ENCODE data around the gene PHLDB1. TPM values are rescaled to one million over a fixed set of nuclear protein-coding genes. Genes with fewer than 3 reads are reported as not detected.

Gene PHLDB1
- total RNA-seq, 4 donors from 2014 or later: 299 to 365 (median 323) TPM

DNA sequence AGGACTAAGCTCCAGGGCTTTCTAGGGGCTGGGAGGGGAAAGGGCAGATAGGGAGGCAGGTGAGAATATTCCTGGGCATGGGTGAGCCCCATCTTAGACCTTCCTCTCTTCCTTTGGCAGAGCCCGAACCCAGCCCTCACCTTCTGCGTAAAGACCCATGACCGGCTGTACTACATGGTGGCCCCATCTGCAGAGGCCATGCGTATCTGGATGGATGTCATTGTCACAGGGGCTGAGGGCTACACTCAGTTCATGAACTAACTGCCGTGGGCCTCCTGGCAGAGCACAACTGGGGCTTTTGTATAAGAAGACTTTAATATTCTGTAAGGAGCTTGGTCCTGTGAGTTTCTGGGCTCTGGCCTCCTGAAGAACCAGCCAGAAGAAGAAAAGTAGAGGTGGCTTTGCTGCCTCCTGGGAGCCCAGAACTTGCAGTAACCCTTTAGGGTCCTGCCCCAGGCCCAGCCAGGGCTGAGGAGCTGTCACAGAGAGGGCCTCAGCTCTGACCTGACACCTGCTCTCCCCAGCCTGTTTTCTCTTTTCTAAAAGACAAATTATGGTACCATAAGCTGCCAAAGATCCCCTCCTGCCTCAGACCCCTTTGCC is 49.2 kb downstream of the PHLDB1 start:
- 58 to 76% methylated on average over 5 of the region's 5 CpGs for WGBS, 2 donors
- no peak overlapping the region for H3K4me3 ChIP-seq
- no peaks in the 10 kb centered on the region for H3K27me3 ChIP-seq
- peaks cover 0 to 19% (median 9%) of the 10 kb centered on the region in 4 donors for H3K4me1 ChIP-seq
- no peak for DNase-seq (ENCODE audit: low spot score in 2 of 2)
- TF ChIP-seq, protein P1, sequence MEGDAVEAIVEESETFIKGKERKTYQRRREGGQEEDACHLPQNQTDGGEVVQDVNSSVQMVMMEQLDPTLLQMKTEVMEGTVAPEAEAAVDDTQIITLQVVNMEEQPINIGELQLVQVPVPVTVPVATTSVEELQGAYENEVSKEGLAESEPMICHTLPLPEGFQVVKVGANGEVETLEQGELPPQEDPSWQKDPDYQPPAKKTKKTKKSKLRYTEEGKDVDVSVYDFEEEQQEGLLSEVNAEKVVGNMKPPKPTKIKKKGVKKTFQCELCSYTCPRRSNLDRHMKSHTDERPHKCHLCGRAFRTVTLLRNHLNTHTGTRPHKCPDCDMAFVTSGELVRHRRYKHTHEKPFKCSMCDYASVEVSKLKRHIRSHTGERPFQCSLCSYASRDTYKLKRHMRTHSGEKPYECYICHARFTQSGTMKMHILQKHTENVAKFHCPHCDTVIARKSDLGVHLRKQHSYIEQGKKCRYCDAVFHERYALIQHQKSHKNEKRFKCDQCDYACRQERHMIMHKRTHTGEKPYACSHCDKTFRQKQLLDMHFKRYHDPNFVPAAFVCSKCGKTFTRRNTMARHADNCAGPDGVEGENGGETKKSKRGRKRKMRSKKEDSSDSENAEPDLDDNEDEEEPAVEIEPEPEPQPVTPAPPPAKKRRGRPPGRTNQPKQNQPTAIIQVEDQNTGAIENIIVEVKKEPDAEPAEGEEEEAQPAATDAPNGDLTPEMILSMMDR (IDR thresholded peaks at IDR 0.05): no peak
- H3K36me3 ChIP-seq: peaks cover 0 to 62% (median 8%) of the 10 kb centered on the region in 3 donors
- H3K9me3 ChIP-seq: no peaks in the 10 kb centered on the region
- no peak overlapping the region for H3K27ac ChIP-seq

DNA sequence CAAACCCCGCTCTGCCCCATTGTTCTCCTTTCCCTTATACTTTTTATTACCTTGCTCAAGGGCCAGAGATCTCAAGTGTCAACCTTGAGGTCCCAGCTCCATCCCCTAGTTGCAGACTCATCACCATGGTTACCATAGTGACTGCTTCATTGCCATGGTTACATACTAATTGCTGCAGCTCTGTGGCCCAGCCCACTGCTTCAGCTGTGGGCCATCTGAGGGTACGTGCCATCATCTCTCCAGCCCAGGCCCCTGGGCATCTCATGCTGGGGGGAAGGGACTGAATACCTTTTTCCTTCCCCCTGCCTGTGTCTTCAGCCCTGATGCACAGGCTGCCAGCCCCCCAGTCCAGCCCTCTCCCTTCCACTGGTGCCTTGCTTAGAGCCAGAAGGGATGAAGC is 49.8 kb downstream of the PHLDB1 start:
- DNase-seq (ENCODE audit: low spot score in 2 of 2): no peak
- no peak overlapping the region for H3K4me3 ChIP-seq
- no peak overlapping the region for H3K27ac ChIP-seq
- TF ChIP-seq POLR2A (IDR thresholded peaks at IDR 0.05) (no peak), EP300 (IDR thresholded peaks at IDR 0.05) (no peak)
- TF ChIP-seq, protein P1 (IDR thresholded peaks at IDR 0.05): no peak
- H3K9me3 ChIP-seq: no peaks in the 10 kb centered on the region
- peaks cover 0 to 19% (median 9%) of the 10 kb centered on the region in 4 donors for H3K4me1 ChIP-seq
- H3K27me3 ChIP-seq: no peaks in the 10 kb centered on the region
- H3K36me3 ChIP-seq: peaks cover 0 to 56% (median 8%) of the 10 kb centered on the region in 3 donors
- WGBS, 2 donors: 83 to 87% methylated on average over 2 of the region's 2 CpGs

DNA sequence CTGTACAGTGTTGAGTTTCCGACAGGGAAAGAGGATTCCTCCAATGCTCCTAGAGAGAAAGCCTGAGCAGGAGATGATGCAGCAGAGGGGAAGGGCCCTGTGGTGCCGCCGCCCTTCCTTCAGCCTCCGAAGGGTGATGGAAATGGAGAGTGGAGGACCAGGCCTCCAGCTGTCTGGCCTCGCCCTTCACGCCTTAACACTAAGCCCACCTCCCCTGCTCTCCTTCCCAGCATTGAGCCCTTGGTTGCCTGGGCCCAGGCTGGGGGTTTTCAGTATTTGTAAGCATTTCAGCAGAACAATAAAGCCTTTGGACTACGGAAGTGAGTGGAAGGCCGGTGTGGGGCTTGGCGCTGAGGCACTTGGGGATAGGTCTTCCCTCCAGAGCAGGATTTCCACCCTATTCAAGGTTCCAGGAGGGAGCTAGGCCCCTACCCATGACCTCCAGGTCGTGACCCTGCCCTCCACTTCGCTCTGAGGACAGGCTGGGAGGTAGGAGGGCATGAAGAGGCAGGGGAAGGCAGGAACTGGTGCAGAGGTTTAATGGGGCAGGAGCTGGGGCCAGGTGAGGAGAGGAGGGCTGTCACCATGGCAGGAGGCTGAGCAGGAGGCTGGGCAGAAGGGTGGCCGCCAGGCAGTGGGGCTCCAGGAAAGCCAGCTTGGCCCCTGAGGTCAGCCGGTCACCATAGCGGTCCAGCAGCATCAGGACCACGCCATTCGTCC is 50.5 kb downstream of the PHLDB1 start:
- no peaks in the 10 kb centered on the region for H3K27me3 ChIP-seq
- H3K4me3 ChIP-seq: no peak overlapping the region
- peaks cover 0 to 19% (median 9%) of the 10 kb centered on the region in 4 donors for H3K4me1 ChIP-seq
- DNase-seq (ENCODE audit: low spot score in 2 of 2): no peak
- peak overlapping the region in 2 of 4 donors; percentile 72 to 84 for H3K27ac ChIP-seq
- 51 to 57% methylated on average over 14 to 15 of the region's 16 CpGs for WGBS, 2 donors
- H3K36me3 ChIP-seq: peaks cover 0 to 49% (median 8%) of the 10 kb centered on the region in 3 donors
- TF ChIP-seq EP300 (IDR thresholded peaks at IDR 0.05): no peak
- TF ChIP-seq, protein P1 (IDR thresholded peaks at IDR 0.05): no peak
- TF ChIP-seq POLR2A (IDR thresholded peaks at IDR 0.05): no peak
- no peaks in the 10 kb centered on the region for H3K9me3 ChIP-seq

DNA sequence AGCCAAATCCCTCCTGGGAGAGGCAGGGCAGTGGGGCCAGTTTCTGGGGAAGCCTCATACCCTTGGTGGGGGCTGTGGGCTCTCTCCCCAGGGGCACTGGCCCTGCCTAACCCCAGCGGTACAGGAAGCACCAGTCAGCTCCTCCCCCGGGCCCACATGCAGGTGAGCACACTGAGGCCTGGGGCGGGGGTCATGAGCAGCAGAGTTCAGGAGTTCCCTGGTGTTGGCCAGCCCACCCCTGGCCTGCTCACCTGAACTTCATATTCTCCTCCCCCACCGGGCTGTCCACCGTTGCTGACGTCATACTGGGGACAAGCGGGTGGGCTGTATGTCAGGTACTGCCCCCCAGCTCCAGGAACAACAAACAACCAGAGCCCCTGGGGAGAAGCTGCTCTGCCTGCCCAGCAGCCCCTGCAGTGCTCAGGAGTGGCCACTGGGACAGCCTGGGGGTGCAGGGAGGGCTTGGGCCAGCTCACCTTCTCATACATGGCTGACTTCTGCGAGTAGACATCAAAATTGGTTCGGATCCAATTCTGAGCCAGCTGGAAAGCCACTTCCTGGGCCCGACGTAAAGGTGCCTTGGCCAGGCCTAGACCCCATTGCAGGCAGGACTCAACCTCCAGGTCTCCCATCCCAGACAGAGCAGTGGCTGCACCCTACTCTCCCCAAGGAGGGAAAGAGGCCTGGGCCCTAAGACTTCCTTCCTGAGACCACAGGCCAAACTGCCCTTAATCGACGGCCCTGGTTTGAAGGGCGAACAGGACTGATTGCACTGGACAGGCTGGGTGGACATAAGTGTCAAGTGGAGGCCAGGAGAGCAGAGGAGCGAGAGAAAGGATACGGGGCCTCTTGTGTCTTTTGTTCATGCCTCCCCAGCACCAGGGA is 51.3 kb downstream of the PHLDB1 start:
- H3K27ac ChIP-seq: peak overlapping the region; percentile 58 to 84 (median 68)
- H3K4me1 ChIP-seq: peaks cover 0 to 19% (median 9%) of the 10 kb centered on the region in 4 donors
- DNase-seq (ENCODE audit: low spot score in 2 of 2): no peak
- WGBS, 2 donors: 36 to 41% methylated on average over 7 to 11 of the region's 16 CpGs
- no peaks in the 10 kb centered on the region for H3K27me3 ChIP-seq
- TF ChIP-seq POLR2A (IDR thresholded peaks at IDR 0.05): no peak
- TF ChIP-seq, protein P1 (IDR thresholded peaks at IDR 0.05): peak in 1 of 5 experiments; percentile 8
- peaks cover 0 to 41% (median 8%) of the 10 kb centered on the region in 3 donors for H3K36me3 ChIP-seq
- H3K4me3 ChIP-seq: no peak overlapping the region
- no peaks in the 10 kb centered on the region for H3K9me3 ChIP-seq
